ENCODE results near the gene SYDE2.

The SYDE2 gene

DNA sequence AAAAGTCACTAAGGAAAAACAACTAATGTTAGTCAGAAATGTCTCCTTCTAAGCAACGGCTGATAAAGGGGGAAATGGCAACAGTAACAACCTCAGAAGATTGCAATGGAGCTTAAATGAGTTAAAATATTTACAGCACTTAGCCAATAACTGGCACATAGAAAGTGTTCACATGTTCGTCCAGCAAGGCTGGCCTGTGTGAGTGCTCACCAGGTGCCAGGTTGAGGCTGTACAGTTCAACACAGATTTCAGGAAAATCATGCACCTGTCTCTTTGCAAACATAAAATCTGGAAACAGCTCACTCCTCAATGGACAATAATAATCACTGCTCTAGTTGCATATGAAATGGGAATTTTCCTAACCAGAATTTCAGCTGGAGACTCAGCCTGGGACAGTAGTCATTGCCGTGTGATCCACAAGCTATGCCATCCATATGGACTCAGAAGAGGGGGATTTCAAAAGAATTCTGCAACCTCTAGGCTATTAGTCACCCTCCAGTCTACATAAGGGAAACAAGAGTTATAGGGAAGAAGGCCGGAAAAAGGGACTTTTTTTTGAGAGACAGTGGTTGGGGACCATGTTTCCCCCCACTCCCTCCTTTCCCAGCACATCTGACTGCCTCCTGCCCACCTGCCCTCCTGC is 68.6 kb downstream of the SYDE2 start:
- DNase-seq (ENCODE audit: insufficient read length, low spot score) (no peak), FAIRE-seq (no peak)

DNA sequence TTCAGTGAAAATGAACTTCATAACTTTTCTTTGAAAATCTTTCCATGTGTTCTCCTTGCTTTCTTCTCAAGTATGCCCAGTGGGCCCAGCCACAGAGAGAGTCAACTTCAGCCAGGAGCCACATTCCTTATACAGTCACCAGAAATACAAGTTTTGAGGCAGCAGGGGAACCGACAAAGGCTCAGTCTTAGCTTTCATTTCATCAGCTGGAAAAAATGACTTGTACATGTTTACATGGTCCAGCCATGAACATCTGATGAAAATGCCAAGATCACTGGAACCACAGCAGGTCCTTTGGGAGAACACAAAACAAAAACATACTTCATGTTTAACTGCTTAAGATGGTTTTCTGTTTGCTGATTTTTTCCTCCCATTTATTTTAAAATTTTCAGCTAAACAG is 72.5 kb downstream of the SYDE2 start:
- DNase-seq (ENCODE audit: insufficient read length, low spot score) = no peak
- FAIRE-seq = no peak

DNA sequence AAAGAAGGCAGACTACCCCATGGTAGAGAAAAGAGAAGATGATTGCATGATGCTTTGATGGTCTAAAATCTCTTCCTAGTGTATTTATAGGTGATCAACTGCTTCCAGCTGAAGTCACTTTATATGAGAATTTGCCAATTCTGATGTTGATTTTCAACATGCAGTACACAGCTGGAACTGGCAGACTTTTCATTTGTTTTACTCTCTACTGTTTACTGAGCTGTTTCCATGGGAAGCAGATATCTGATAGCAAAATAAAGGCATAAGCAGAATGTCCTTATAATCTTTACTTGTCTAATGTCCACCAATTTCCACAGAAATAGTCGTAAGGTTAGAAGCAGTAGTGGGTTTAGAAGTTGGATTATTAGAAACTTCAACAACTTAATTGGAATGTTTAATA is 74.9 kb downstream of the SYDE2 start:
- DNase-seq (ENCODE audit: insufficient read length, low spot score) = no peak
- no peak for FAIRE-seq

DNA sequence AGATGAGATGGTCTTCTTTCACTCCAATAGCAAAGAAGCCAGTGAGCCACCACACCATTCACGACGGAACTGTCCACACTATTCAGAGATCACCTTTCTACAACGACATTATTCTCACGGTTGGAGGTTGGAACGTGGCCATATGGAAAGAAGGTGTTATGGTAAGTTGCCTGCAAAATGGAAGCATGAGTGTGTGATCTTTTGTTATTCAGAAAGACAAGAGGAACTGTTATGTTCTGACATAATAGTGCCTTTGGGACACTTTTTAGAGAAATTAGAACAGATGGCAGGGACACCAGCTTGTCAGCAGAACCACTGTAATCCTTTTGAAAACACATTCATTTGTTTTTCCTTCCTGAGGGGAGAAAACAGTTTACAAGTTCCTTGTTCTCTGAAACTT is 76.7 kb downstream of the SYDE2 start:
- no peak for FAIRE-seq
- no peak for DNase-seq (ENCODE audit: insufficient read length, low spot score)

DNA sequence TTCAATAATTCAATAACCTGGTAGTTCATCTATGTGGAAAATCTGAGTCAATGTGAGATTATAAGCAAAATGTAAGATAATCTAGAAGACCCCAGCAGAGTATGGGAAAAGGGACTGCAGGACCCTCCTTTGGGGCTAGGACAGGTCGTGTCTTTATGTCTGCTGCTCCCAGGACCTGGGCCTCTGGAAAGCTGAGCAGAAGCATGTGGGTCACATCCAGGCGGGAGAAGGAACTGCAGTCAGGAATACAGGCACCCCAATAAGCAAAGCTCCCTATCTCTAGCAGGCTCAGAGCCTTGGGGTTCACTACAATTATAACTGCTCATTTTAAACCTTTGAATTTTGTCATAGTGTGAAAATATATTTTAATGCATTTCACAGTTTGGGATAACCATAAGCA is 78.6 kb downstream of the SYDE2 start:
- no peak for FAIRE-seq

DNA sequence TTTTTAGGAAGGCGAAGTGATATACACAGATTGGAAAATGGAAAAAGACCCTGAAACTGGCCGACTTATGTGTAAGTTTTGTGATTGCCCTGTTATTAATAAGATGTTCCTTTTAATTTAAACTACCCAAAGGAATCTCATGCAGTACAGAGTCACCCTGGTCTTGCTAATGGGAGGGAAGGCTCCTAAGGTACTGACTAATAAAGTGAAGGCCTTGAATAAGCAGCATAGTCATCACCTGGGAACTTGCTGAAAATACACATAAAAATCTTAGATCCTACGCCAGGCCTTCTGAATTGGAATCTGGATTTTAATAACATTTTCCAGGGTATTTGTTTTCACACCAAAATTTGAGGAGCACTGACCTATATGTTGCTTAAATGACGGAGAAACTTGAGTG is 79.1 kb downstream of the SYDE2 start:
- no peak for DNase-seq (ENCODE audit: insufficient read length, low spot score)

More for the DNA sequence above, 78.6 kb downstream of the SYDE2 start:
- no peak for DNase-seq (ENCODE audit: insufficient read length, low spot score)

DNA sequence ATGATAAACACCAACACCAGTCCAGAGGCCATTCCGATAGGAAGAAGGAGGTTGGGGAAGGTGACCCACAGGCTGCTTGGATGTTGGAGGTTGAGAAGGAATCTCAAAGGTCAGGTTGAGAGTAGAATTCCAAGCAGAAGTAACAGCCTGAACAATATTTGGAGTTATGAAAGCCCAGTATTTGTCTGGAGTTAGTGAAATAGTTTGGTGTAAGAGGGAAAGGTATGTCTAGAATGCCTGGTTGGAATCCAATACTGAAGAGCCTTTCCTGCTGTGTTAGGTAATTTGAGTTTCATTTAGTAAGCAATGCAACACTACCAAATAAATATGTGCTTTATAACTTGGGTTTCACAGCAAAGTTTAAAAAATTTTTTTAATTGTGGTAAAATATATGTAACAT is 82.1 kb downstream of the SYDE2 start:
- DNase-seq (ENCODE audit: insufficient read length, low spot score) (no peak), FAIRE-seq (no peak)

More for the DNA sequence above, 79.1 kb downstream of the SYDE2 start:
- no peak for FAIRE-seq

DNA sequence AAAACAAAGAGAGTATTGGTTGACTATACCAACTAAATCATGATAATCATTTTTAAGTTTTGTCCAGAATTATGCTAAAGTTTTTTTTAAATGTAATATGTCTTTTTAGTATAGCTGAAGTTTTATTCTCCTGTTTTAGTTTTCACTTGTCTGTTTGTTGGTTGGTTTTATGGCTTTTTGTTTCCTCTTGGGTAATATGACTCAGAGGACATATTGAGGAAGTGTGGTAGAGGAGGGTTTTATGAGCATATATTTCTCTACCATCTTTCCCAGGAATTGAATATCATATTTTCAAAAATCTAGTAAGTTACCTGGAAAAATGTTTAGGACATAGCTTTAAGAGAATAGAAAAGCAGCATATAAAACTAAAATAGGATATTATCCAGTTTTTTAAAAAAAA is 84.0 kb downstream of the SYDE2 start:
- FAIRE-seq (no peak), DNase-seq (ENCODE audit: insufficient read length, low spot score) (no peak)

DNA sequence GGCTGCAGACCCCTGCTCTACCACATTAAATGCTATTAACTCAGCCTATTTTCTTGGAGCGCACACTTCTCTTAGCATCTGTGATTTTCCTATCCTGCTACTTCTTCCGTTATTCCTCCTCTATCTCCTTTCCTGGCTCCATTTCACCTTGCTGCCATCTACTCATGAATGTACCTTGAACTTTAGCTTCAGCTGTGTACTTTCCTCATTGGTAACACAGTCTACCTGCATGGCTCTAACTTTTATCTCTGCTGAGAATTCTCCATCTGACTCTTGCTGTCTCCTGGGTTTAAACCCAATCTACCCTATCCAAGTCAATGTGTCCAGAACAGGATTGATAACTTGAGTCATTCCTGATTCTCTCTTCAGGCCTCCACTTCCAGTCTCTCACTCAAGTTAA is 84.9 kb downstream of the SYDE2 start:
- no peak for FAIRE-seq
- no peak for DNase-seq (ENCODE audit: insufficient read length, low spot score)

DNA sequence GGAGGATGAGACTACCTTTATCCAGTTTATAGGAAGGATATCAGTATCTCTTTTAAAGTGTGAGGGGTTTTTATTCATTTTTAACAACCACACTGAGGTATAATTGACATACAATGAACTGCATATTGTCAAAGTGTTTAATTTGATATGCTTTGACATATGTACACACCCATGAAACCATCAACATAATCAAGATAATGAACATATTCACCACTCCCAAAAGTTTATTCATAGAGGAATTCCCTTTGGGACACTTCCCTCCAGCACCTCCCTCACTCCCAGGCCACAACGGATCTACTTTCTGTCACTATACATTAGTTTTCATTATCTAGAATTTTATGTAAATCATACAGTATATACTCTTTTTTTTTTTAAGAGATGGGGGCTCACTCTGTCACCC is 89.1 kb downstream of the SYDE2 start:
- FAIRE-seq = no peak

DNA sequence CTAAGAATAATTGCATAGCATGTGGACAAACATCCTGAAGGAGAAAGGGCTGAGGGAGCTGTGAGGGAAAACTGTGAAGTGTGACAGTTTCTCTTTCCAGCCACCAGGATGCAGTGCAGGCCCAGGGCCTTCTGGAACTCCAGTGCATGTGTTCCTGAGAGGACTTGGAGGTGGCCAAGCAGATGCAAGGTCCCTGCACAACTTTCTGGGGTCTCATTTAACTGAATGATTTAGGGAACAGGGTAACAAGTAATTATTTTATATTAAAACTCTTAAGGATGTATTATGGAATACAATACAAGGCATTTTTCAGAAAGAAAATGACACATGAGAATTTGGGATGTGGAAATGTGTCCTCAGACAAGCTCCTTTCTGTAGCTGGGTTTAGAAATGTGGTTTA is 91.3 kb downstream of the SYDE2 start:
- DNase-seq (ENCODE audit: insufficient read length, low spot score) (peak; percentile 66), FAIRE-seq (peak; percentile 54)

More for the DNA sequence above, 89.1 kb downstream of the SYDE2 start:
- no peak for DNase-seq (ENCODE audit: insufficient read length, low spot score)
